Sigmoid colon (tissue), 7 donors: ENCODE results near the gene ZNF202. TPM values are rescaled to one million over a fixed set of nuclear protein-coding genes. Genes with fewer than 3 reads are reported as not detected.

ENCODE experiments used
- DNase-seq: peaks from one replicate; pipeline ENCODE4 v3.0.0-alpha.2; 2019
- H3K27ac ChIP-seq, 4 donors: fragments of 200-600 bp; sonication (generic); one replicate each; pipeline ENCODE4 v1.5.1; 2016 to 2019; ENCODE audit warnings: mild to moderate bottlenecking in 1 of 4
- H3K27me3 ChIP-seq, 3 donors: fragments of 200-600 bp; sonication (generic); one replicate each; pipeline ENCODE4 v1.5.1; 2019; ENCODE audit warnings: mild to moderate bottlenecking in 1 of 3
- H3K36me3 ChIP-seq, 4 donors: fragments of 200-600 bp; sonication (generic); one replicate each; pipeline ENCODE4 v1.5.1; 2016 to 2019
- H3K4me1 ChIP-seq, 4 donors: fragments of 200-600 bp; sonication (generic); one replicate each; pipeline ENCODE4 v1.5.1; 2017 to 2019
- H3K4me3 ChIP-seq, 4 donors: fragments of 200-600 bp; sonication (generic); one replicate each; pipeline ENCODE4 v1.5.1; 2017 to 2019; ENCODE audit warnings: mild to moderate bottlenecking in 2 of 4, moderate library complexity in 1 of 4
- H3K9me3 ChIP-seq, 4 donors: fragments of 200-600 bp in 3 of 4; sonication (generic) in 3 of 4; one replicate each; pipeline versions ENCODE4 v1.5.1 to v1.6.1; 2013 to 2019
- CTCF ChIP-seq, 4 experiments: fragments of 450-650 bp in 3 of 4; fragments of 200-600 bp in 1 of 4; IDR thresholded peaks; one replicate each; pipeline ENCODE4 v1.5.1; 2016 to 2019; ENCODE audit warnings: antibody characterized with exemption in 4 of 4, mild to moderate bottlenecking in 3 of 4, moderate library complexity in 2 of 4
- EP300 ChIP-seq, 4 donors: sonication (generic); formaldehyde crosslinking; IDR thresholded peaks; one replicate each; pipeline ENCODE4 v1.6.1; 2017; ENCODE audit warnings: antibody characterized with exemption in 4 of 4
- POLR2A ChIP-seq, 2 donors: fragments of 450-650 bp; IDR thresholded peaks; one replicate each; pipeline ENCODE4 v1.6.1; 2016; ENCODE audit warnings: antibody characterized with exemption in 2 of 2, mild to moderate bottlenecking in 2 of 2, moderate library complexity in 2 of 2
- POLR2AphosphoS5 ChIP-seq, 4 donors: sonication (generic); formaldehyde crosslinking; IDR thresholded peaks; one replicate each; pipeline ENCODE4 v1.6.1; 2017; ENCODE audit warnings: antibody characterized with exemption in 4 of 4
- WGBS, 2 donors: extraction: QIAGEN DNeasy Blood & Tissue Kit; methylation state at CpG; one replicate each; pipeline ENCODE4 v1.1.7; 2013; 5-methylcytosine and 5-hydroxymethylcytosine counted together
- intact Hi-C: fragments of 100-400 bp; cut with DNase I; formaldehyde crosslinking; loops from one replicate; pipeline ENCODE4 v1.15.1; 2023
- polyA plus RNA-seq, 3 donors: library from polyadenylated mRNA; stranded (reverse); fragments of 200-250 nt; gene quantifications; one replicate each; pipeline ENCODE4 v1.2.3, GENCODE V29; 2013
- total RNA-seq, 4 donors: library from RNA; depleted of rRNA; stranded (reverse); fragments of >200 nt; gene quantifications; one replicate each; pipeline ENCODE4 v1.1.0, GENCODE V29; 2016
- donor health status: healthy with polysubstance abuse.
- donor health status: Bipolar disorder and iron deficiency.
- donor health status: healthy.

The ZNF202 gene
- total and polyA plus RNA-seq, 7 donors, result 1.2 to 8.1 (median 6.3) TPM

GRCh38 chr11:123704341-123704740 lies 37.1 kb downstream of the ZNF202 start:
- DNase-seq, result no peak
- intact Hi-C loops, result loop anchor here (10.0 kb wide), 1 partner anchor 190 kb away; no protein-coding TSS in a partner anchor
- Histone ChIP-seq H3K27ac (no peak overlapping the region), H3K4me3 (no peak overlapping the region), H3K4me1 (no peaks in the 10 kb centered on the region), H3K27me3 (peaks cover 0 to 4% (median 0%) of the 10 kb centered on the region in 3 donors), H3K9me3 (no peaks in the 10 kb centered on the region), H3K36me3 (no peaks in the 10 kb centered on the region)
- TF ChIP-seq POLR2AphosphoS5 (IDR thresholded peaks at IDR 0.05) (no peak), EP300 (IDR thresholded peaks at IDR 0.05) (no peak), POLR2A (IDR thresholded peaks at IDR 0.05) (no peak), CTCF (IDR thresholded peaks at IDR 0.05) (no peak)
- 84 to 91% methylated on average over 3 of the region's 3 CpGs for WGBS, 2 donors

- DNase-seq, result no peak
- 60 to 86% methylated on average over 2 of the region's 2 CpGs for WGBS, 2 donors
- TF ChIP-seq POLR2AphosphoS5 (IDR thresholded peaks at IDR 0.05), result no peak
- no peak for TF ChIP-seq POLR2A (IDR thresholded peaks at IDR 0.05)
- TF ChIP-seq CTCF (IDR thresholded peaks at IDR 0.05), result no peak
- no peak for TF ChIP-seq EP300 (IDR thresholded peaks at IDR 0.05)
- Histone ChIP-seq H3K27me3 (peaks cover 0 to 4% (median 0%) of the 10 kb centered on the region in 3 donors), H3K9me3 (no peaks in the 10 kb centered on the region), H3K4me3 (no peak overlapping the region), H3K27ac (no peak overlapping the region), H3K4me1 (no peaks in the 10 kb centered on the region), H3K36me3 (no peaks in the 10 kb centered on the region)
- intact Hi-C loops, result loop anchor here (10.0 kb wide), 1 partner anchor 188 kb away; no protein-coding TSS in a partner anchor
These were observed 38.8 kb downstream of the ZNF202 start for GRCh38 chr11:123702696-123703095.

- Histone ChIP-seq H3K4me1 (no peaks in the 10 kb centered on the region), H3K27ac (no peak overlapping the region), H3K9me3 (no peaks in the 10 kb centered on the region), H3K36me3 (no peaks in the 10 kb centered on the region), H3K27me3 (peaks cover 0 to 4% (median 0%) of the 10 kb centered on the region in 3 donors), H3K4me3 (no peak overlapping the region)
- no peak for DNase-seq
- 66 to 82% methylated on average over 9 of the region's 9 CpGs for WGBS, 2 donors
- intact Hi-C loops, result loop anchor here (10.0 kb wide), 1 partner anchor 187 kb away; no protein-coding TSS in a partner anchor
- TF ChIP-seq POLR2AphosphoS5 (IDR thresholded peaks at IDR 0.05) (no peak), CTCF (IDR thresholded peaks at IDR 0.05) (no peak), POLR2A (IDR thresholded peaks at IDR 0.05) (no peak), EP300 (IDR thresholded peaks at IDR 0.05) (no peak)
These were observed 39.3 kb downstream of the ZNF202 start for GRCh38 chr11:123702139-123702538.

GRCh38 chr11:123700772-123701171 lies 40.7 kb downstream of the ZNF202 start:
- 29 to 64% methylated on average over 3 of the region's 3 CpGs for WGBS, 2 donors
- intact Hi-C loops, result loop anchor here (10.0 kb wide), 1 partner anchor 186 kb away; no protein-coding TSS in a partner anchor
- Histone ChIP-seq H3K36me3 (no peaks in the 10 kb centered on the region), H3K4me1 (no peaks in the 10 kb centered on the region), H3K9me3 (no peaks in the 10 kb centered on the region), H3K27ac (no peak overlapping the region), H3K4me3 (no peak overlapping the region), H3K27me3 (peaks cover 0 to 4% (median 0%) of the 10 kb centered on the region in 3 donors)
- no peak for DNase-seq
- TF ChIP-seq CTCF (IDR thresholded peaks at IDR 0.05) (no peak), EP300 (IDR thresholded peaks at IDR 0.05) (no peak), POLR2A (IDR thresholded peaks at IDR 0.05) (no peak), POLR2AphosphoS5 (IDR thresholded peaks at IDR 0.05) (no peak)
